Measurements from ENCODE around the gene CNOT11. TPM values are rescaled to one million over a fixed set of nuclear protein-coding genes. Genes with fewer than 3 reads are reported as not detected.

CNOT11 gene
- total and polyA plus RNA-seq, 2 of the 13 experiments (the other 11 are each of a cell fraction or from before 2014, with no cell fraction given): 114 to 209 TPM

- TF ChIP-seq KAT8 (CRISPR knock-in tag; IDR thresholded peaks at IDR 0.05): no peak
- no peak for TF ChIP-seq ZSCAN25 (CRISPR knock-in tag; IDR thresholded peaks at IDR 0.05)
- TF ChIP-seq FOXK1 (CRISPR knock-in tag; IDR thresholded peaks at IDR 0.05; ENCODE audit: borderline replicate concordance, low read depth): no peak
- no peak for TF ChIP-seq ZNF747 (CRISPR knock-in tag; IDR thresholded peaks at IDR 0.05; ENCODE audit: borderline replicate concordance)
- no peak for TF ChIP-seq ZNF335 (CRISPR knock-in tag; IDR thresholded peaks at IDR 0.05)
- 0 out of 2 replicates have a peak, but pooled peaks have one; percentile 9 for TF ChIP-seq RARA (CRISPR knock-in tag; IDR thresholded peaks at IDR 0.05)
- TF ChIP-seq ZNF773 (CRISPR knock-in tag; IDR thresholded peaks at IDR 0.05; ENCODE audit: borderline replicate concordance): no peak
- TF ChIP-seq, protein P1, sequence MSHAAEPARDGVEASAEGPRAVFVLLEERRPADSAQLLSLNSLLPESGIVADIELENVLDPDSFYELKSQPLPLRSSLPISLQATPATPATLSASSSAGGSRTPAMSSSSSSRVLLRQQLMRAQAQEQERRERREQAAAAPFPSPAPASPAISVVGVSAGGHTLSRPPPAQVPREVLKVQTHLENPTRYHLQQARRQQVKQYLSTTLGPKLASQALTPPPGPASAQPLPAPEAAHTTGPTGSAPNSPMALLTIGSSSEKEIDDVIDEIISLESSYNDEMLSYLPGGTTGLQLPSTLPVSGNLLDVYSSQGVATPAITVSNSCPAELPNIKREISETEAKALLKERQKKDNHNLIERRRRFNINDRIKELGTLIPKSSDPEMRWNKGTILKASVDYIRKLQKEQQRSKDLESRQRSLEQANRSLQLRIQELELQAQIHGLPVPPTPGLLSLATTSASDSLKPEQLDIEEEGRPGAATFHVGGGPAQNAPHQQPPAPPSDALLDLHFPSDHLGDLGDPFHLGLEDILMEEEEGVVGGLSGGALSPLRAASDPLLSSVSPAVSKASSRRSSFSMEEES (CRISPR knock-in tag; IDR thresholded peaks at IDR 0.05): no peak
- 0 out of 4 replicates have a peak, but pooled peaks of 1 of the 2 experiments have one; percentile 10 for TF ChIP-seq EP300 (IDR thresholded peaks at IDR 0.05; ENCODE audit: low read depth in 2 of 2, low read length in 2 of 2)
- TF ChIP-seq EP300 (CRISPR knock-in tag; IDR thresholded peaks at IDR 0.05; ENCODE audit: borderline replicate concordance): no peak
- no peak for TF ChIP-seq ZNF160 (CRISPR knock-in tag; IDR thresholded peaks at IDR 0.05)
- TF ChIP-seq AFF4 (CRISPR knock-in tag; IDR thresholded peaks at IDR 0.05): no peak
- TF ChIP-seq, protein P2, sequence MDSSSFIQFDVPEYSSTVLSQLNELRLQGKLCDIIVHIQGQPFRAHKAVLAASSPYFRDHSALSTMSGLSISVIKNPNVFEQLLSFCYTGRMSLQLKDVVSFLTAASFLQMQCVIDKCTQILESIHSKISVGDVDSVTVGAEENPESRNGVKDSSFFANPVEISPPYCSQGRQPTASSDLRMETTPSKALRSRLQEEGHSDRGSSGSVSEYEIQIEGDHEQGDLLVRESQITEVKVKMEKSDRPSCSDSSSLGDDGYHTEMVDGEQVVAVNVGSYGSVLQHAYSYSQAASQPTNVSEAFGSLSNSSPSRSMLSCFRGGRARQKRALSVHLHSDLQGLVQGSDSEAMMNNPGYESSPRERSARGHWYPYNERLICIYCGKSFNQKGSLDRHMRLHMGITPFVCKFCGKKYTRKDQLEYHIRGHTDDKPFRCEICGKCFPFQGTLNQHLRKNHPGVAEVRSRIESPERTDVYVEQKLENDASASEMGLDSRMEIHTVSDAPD (CRISPR knock-in tag; IDR thresholded peaks at IDR 0.05): 0 out of 2 replicates have a peak, but pooled peaks have one; percentile 20
- no peak for TF ChIP-seq ZNF816 (CRISPR knock-in tag; IDR thresholded peaks at IDR 0.05; ENCODE audit: borderline replicate concordance)
- 0 out of 2 replicates have a peak, but pooled peaks have one; percentile 63 for TF ChIP-seq WIZ (CRISPR knock-in tag; IDR thresholded peaks at IDR 0.05)
- TF ChIP-seq NFKB2 (CRISPR knock-in tag; IDR thresholded peaks at IDR 0.05; ENCODE audit: borderline replicate concordance): no peak
- TF ChIP-seq ZNF615 (CRISPR knock-in tag; IDR thresholded peaks at IDR 0.05; ENCODE audit: borderline replicate concordance): no peak
- TF ChIP-seq, protein P3, sequence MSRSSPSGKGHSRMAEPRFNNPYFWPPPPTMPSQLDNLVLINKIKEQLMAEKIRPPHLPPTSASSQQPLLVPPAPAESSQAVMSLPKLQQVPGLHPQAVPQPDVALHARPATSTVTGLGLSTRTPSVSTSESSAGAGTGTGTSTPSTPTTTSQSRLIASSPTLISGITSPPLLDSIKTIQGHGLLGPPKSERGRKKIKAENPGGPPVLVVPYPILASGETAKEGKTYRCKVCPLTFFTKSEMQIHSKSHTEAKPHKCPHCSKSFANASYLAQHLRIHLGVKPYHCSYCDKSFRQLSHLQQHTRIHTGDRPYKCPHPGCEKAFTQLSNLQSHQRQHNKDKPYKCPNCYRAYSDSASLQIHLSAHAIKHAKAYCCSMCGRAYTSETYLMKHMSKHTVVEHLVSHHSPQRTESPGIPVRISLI (CRISPR knock-in tag; IDR thresholded peaks at IDR 0.05; ENCODE audit: borderline replicate concordance): peak; percentile 41; the same call in 1 of the 2 replicates
- TF ChIP-seq ZNF20 (CRISPR knock-in tag; IDR thresholded peaks at IDR 0.05): no peak
- TF ChIP-seq IRF2 (CRISPR knock-in tag; IDR thresholded peaks at IDR 0.05): no peak
- TF ChIP-seq FLYWCH1 (CRISPR knock-in tag; IDR thresholded peaks at IDR 0.05): no peak
- no peak for TF ChIP-seq IKZF1 (IDR thresholded peaks at IDR 0.05)
- no peak for TF ChIP-seq ZNF138 (CRISPR knock-in tag; IDR thresholded peaks at IDR 0.05; ENCODE audit: low read depth)
Measured at GRCh38 chr2:101310090-101310833, 57.6 kb downstream of the CNOT11 start (continued).

All from HepG2 (cell line).